Neural crest cell (in vitro differentiated cells): ENCODE measurements around the gene TMEM106C. TPM values are rescaled to one million over a fixed set of nuclear protein-coding genes. Genes with fewer than 3 reads are reported as not detected.

Experiments used
- DNase-seq: peaks from one replicate; pipeline ENCODE4 v3.0.0; 2021; ENCODE audit warnings: low read depth, mixed read lengths, low spot score
- H3K27ac Mint-ChIP-seq: one replicate; pipeline ENCODE4 v1.8.0; 2021; ENCODE audit warnings: mild to moderate bottlenecking, mixed read lengths; ENCODE audit not compliant: unreplicated experiment
- H3K27me3 Mint-ChIP-seq: 2 replicates; pipeline ENCODE4 v1.8.0; 2021; ENCODE audit warnings: low read depth, mild to moderate bottlenecking, mixed read lengths
- H3K36me3 Mint-ChIP-seq: 2 replicates; pipeline ENCODE4 v1.8.0; 2021; ENCODE audit warnings: low read depth, mild to moderate bottlenecking, mixed read lengths
- H3K4me1 Mint-ChIP-seq: 2 replicates; pipeline ENCODE4 v1.8.0; 2021; ENCODE audit warnings: mixed read lengths
- H3K4me3 Mint-ChIP-seq: one replicate; pipeline ENCODE4 v1.8.0; 2021; ENCODE audit warnings: mild to moderate bottlenecking, mixed read lengths
- H3K9me3 Mint-ChIP-seq: 2 replicates; pipeline ENCODE4 v1.8.0; 2021; ENCODE audit warnings: mixed read lengths
- total RNA-seq: library from RNA; stranded (reverse); gene quantifications from 2 replicates; pipeline ENCODE4 v1.2.1, GENCODE V29; 2021
- TF ChIP-seq, protein P1 (sequence below): fragments of 200-600 bp; sonication (generic); conservative IDR thresholded peaks from 2 replicates; pipeline ENCODE4 v1.5.0; 2021; ENCODE audit warnings: antibody characterized with exemption, mild to moderate bottlenecking

Gene TMEM106C
- total RNA-seq, 1 donor from 2014 or later = 159 TPM

DNA sequence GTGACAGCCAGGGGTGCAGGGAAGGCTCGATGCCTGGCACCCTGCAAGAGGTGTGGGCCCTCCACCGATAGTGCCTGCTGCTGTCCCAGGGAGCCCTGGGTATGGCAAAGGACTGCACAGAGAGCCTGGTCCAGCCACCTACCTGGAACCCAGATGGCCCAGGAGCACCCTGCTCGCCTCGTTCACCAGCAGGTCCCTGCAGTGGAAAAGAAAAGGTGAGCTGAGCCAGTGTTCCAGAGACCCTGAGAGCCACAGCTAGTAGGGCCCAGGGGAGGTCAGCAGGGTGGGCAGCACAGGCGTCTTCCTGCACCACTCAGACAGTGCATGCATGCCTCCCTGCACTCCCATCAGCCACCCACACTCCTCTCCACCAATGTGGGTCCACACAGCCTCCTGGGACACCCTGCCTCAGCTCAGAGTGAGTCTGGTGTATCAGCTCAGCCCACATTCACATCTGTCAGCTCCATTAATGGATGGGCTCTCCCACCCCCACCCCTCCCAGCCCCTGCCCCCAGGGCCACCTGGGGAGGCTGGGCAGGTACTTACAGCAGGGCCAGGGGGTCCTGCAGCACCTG is 20.2 kb downstream of the TMEM106C start:
- Mint-ChIP-seq H3K27ac (no peak overlapping the region), H3K4me1 (peaks cover 15% of the 10 kb centered on the region), H3K9me3 (no peaks in the 10 kb centered on the region), H3K4me3 (no peak overlapping the region), H3K27me3 (no peaks in the 10 kb centered on the region), H3K36me3 (peaks cover 20% of the 10 kb centered on the region)
- DNase-seq = no peak
- TF ChIP-seq, protein P1, sequence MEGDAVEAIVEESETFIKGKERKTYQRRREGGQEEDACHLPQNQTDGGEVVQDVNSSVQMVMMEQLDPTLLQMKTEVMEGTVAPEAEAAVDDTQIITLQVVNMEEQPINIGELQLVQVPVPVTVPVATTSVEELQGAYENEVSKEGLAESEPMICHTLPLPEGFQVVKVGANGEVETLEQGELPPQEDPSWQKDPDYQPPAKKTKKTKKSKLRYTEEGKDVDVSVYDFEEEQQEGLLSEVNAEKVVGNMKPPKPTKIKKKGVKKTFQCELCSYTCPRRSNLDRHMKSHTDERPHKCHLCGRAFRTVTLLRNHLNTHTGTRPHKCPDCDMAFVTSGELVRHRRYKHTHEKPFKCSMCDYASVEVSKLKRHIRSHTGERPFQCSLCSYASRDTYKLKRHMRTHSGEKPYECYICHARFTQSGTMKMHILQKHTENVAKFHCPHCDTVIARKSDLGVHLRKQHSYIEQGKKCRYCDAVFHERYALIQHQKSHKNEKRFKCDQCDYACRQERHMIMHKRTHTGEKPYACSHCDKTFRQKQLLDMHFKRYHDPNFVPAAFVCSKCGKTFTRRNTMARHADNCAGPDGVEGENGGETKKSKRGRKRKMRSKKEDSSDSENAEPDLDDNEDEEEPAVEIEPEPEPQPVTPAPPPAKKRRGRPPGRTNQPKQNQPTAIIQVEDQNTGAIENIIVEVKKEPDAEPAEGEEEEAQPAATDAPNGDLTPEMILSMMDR = no peak

DNA sequence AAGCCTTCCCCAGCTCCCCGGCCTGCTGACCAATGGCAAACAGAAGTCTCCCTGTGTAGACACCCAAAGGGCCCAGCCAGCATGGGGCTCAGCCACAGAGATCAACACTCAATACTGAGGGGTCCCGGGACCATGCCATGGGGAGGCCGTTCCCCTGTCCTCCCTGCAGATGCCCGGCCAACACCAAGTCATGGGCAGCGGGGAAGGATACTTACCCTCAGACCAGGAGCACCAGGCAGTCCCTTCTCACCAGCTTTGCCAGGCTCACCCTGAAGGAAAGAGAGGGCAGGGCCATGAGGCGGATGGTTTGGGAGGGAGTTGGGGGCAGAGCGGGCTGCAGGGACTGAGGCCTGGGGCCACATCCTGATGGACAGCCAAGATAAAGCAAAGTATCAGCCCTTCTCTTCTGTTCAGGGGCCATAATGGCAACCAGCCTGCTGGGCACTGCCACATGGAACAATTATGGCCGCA is 21.0 kb downstream of the TMEM106C start:
- H3K27ac Mint-ChIP-seq = no peak overlapping the region
- peaks cover 17% of the 10 kb centered on the region for H3K36me3 Mint-ChIP-seq
- H3K27me3 Mint-ChIP-seq = no peaks in the 10 kb centered on the region
- H3K4me3 Mint-ChIP-seq = no peak overlapping the region
- TF ChIP-seq, protein P1 = no peak
- peaks cover 23% of the 10 kb centered on the region for H3K4me1 Mint-ChIP-seq
- no peaks in the 10 kb centered on the region for H3K9me3 Mint-ChIP-seq
- no peak for DNase-seq

DNA sequence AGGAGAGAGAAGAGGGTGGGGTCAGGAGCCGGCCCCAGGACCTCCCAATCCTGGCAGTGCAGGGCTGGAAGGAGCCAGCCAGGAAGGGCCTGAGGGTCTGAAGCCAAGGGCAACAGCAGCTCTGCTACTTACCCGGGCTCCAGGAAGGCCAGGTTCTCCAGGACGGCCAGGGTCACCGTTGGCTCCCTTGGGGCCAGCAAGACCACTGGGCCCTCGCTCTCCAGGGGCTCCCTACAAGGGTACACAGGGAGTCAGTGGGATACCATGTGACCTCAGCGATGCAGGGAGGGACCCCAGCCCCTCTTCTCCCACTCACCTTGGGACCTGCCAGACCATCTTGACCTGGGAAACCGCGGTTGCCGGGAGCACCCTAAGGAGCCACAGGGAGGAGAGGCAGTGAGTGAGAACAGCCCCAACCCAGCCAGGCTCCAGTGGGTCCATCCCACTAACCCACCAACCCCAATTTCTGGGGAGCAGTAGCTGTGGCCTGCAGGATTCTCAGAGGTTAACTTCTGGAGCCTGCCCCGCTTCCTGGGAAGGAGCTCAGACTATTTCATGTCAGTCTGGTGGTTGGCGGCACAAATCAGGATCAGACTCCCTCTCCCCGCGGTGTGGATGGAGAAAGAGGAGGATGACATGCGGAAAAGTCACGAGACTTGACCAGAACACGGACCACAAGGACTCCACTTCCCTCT is 22.3 kb downstream of the TMEM106C start:
- peaks cover 34% of the 10 kb centered on the region for H3K4me1 Mint-ChIP-seq
- no peaks in the 10 kb centered on the region for H3K27me3 Mint-ChIP-seq
- no peak overlapping the region for H3K27ac Mint-ChIP-seq
- no peak for DNase-seq
- TF ChIP-seq, protein P1 = no peak
- peaks cover 19% of the 10 kb centered on the region for H3K36me3 Mint-ChIP-seq
- H3K4me3 Mint-ChIP-seq = no peak overlapping the region
- H3K9me3 Mint-ChIP-seq = no peaks in the 10 kb centered on the region

DNA sequence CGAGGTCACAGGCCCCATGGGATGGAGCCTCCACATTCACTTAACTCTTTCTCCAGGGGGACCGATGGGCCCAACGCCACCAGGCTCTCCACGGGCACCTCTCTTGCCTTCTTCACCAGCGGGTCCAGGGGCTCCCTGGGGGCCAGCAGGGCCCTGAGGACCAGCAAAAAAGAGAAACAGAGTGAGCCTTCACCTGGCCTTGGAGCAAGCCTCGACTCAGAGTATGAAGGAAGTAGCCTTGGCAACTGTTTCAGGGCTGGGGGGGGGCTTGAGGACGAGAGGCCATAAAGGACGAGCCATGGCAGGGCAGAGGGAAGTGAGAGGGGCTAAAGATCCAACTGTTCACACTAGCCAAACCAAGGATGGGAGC is 22.9 kb downstream of the TMEM106C start:
- no peak for DNase-seq
- Mint-ChIP-seq H3K9me3 (no peaks in the 10 kb centered on the region), H3K4me1 (peaks cover 34% of the 10 kb centered on the region), H3K36me3 (peaks cover 19% of the 10 kb centered on the region), H3K27ac (no peak overlapping the region), H3K4me3 (no peak overlapping the region), H3K27me3 (no peaks in the 10 kb centered on the region)
- TF ChIP-seq, protein P1 = no peak

DNA sequence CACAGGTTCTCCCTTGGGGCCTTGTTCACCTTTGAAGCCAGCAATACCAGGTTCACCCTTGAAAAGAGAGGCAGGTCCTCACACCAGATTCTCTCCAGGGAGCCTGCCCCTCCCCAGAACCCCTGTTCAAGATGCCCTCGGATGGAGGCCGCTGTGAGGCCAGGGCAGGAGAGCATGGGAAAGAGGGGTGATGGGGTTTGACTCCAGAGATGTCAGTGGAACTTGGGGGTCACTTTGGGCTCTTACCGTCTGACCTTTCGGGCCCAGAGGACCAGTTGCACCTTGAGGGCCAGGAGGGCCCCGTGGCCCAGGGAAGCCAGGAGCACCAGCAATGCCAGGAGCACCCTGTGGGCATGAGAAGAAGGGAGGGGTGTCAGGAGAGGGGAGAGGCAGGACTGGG is 23.4 kb downstream of the TMEM106C start:
- no peak overlapping the region for H3K4me3 Mint-ChIP-seq
- H3K4me1 Mint-ChIP-seq = peaks cover 34% of the 10 kb centered on the region
- no peaks in the 10 kb centered on the region for H3K27me3 Mint-ChIP-seq

More for the DNA sequence above, 23.4 kb downstream of the TMEM106C start:
- Mint-ChIP-seq H3K36me3 (peaks cover 19% of the 10 kb centered on the region), H3K27ac (no peak overlapping the region), H3K9me3 (no peaks in the 10 kb centered on the region)
- TF ChIP-seq, protein P1 = no peak
- DNase-seq = no peak
